NCI-H524 treated with DMSO at 0.1 percent for 48 hours (cell line): Measurements from ENCODE around the gene ARPC4.
"Not testable (repeated sequence)": the region's sequence is repeated elsewhere in the genome, so short reads cannot be mapped to it uniquely, and the experiment has no call there.

Experiments used
- DNase-seq: peaks from one replicate; lab custom pipeline; 2025; lab: John Stamatoyannopoulos, UW

ARPC4 gene

GRCh38 chr3:9770276-9770812 is 22.5 kb upstream of the ARPC4 start:
- DNase-seq, result no peak

GRCh38 chr3:9771007-9771406 is 21.9 kb upstream of the ARPC4 start:
- not testable (repeated sequence) for DNase-seq

- no peak for DNase-seq
Observed at GRCh38 chr3:9776896-9777693, 15.8 kb upstream of the ARPC4 start.

- DNase-seq, result no peak
Observed at GRCh38 chr3:9777694-9778021, 15.2 kb upstream of the ARPC4 start.

GRCh38 chr3:9778143-9779074 is 14.5 kb upstream of the ARPC4 start:
- no peak for DNase-seq

- no peak for DNase-seq
Observed at GRCh38 chr3:9779075-9779593, 13.7 kb upstream of the ARPC4 start.

- no peak for DNase-seq
Observed at GRCh38 chr3:9779721-9780457, 13.0 kb upstream of the ARPC4 start.

GRCh38 chr3:9780458-9780812 is 12.4 kb upstream of the ARPC4 start:
- DNase-seq, result no peak

GRCh38 chr3:9780910-9781309 is 12.0 kb upstream of the ARPC4 start:
- no peak for DNase-seq

- no peak for DNase-seq
Observed at GRCh38 chr3:9781551-9781950, 11.3 kb upstream of the ARPC4 start.

GRCh38 chr3:9781978-9782603 is 10.8 kb upstream of the ARPC4 start:
- DNase-seq, result no peak

GRCh38 chr3:9782770-9783169 is 10.1 kb upstream of the ARPC4 start:
- DNase-seq, result no peak

GRCh38 chr3:9783954-9784353 is 8.9 kb upstream of the ARPC4 start:
- no peak for DNase-seq

GRCh38 chr3:9784965-9785364 is 7.9 kb upstream of the ARPC4 start:
- DNase-seq, result no peak

GRCh38 chr3:9785602-9786001 is 7.3 kb upstream of the ARPC4 start:
- no peak for DNase-seq

- DNase-seq, result no peak
Observed at GRCh38 chr3:9786209-9786739, 6.6 kb upstream of the ARPC4 start.

- no peak for DNase-seq
Observed at GRCh38 chr3:9786825-9787669, 5.8 kb upstream of the ARPC4 start.

- DNase-seq, result no peak
Observed at GRCh38 chr3:9787714-9788113, 5.2 kb upstream of the ARPC4 start.

GRCh38 chr3:9791127-9791526 is 1.8 kb upstream of the ARPC4 start:
- no peak for DNase-seq

- no peak for DNase-seq
Observed at GRCh38 chr3:9791790-9792404, 985 bp upstream of the ARPC4 start.
